Measurements from ENCODE around the gene CDHR5. TPM values are rescaled to one million over a fixed set of nuclear protein-coding genes. Genes with fewer than 3 reads are reported as not detected.

The CDHR5 gene
- total RNA-seq, 3 donors from 2014 or later = 6.2 TPM; not detected in 2

DNA sequence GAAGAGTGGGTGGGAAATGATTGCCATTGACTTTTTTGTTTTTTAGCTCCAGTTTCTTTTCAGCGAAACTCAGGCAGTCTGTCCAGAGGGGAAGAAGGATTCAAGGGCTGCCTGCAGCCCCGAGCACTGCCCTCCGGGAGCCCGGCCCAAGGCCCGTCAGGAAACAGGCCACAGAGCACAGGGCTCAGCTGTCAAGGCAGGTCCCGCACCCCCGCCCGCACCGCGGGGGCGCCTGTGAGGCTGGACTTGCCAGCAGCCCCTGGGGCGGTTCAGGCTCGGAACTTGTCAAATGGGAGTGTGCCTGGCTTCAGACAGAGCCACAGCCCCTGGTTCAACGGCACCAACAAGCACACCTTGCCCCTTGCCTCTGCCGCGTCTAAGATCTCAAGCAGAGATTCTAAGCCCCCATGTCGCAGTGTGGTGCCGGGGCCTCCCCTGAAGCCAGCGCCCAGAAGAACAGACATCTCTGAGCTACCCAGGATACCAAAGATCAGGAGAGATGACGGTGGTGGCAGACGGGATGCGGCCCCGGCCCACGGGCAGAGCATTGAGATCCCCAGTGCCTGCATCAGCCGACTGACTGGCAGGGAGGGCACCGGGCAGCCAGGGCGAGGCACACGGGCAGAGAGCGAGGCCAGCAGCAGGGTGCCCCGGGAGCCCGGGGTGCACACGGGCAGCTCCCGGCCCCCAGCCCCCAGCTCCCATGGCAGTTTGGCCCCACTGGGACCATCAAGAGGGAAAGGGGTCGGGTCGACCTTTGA lies 17.6 kb downstream of the CDHR5 start:
- intact Hi-C loops (cut with DNase I; ENCODE audit: low total_unique reads) = no loop called here
- no peaks in the 10 kb centered on the region for H3K27me3 ChIP-seq
- no peak for DNase-seq (ENCODE audit: low spot score in 2 of 2)
- peak overlapping the region; percentile 74 to 82 for H3K27ac ChIP-seq
- TF ChIP-seq POLR2A (IDR thresholded peaks at IDR 0.05) (no peak), POLR2AphosphoS5 (IDR thresholded peaks at IDR 0.05) (no peak), CTCF (IDR thresholded peaks at IDR 0.05) (no peak)
- H3K36me3 ChIP-seq = peaks cover 11% of the 10 kb centered on the region
- no peak overlapping the region for H3K4me3 ChIP-seq
- H3K9me3 ChIP-seq = no peaks in the 10 kb centered on the region
- H3K4me1 ChIP-seq = no peaks in the 10 kb centered on the region

DNA sequence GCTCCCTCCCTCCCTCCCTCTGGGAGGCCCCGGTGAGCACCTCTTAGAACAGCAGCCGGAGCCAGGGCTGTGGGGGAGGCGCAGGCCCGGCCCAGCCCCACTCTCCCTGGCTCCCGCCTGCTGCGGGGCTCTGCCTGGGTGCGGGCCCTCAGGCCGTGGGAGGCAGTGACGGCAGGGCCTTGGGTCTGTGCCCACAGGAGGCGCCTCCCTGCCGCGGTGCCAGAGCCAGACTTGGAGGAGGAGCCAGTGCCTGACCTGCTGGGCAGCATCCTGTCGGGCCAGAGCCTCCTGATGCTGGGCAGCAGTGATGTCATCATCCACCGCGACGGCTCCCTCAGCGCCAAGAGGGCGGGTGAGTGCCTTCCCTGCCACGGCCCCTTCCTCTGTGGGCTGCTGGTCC lies 18.5 kb downstream of the CDHR5 start:
- intact Hi-C loops (cut with DNase I; ENCODE audit: low total_unique reads) = no loop called here
- DNase-seq (ENCODE audit: low spot score in 2 of 2) = peak; percentile 69 to 80
- TF ChIP-seq CTCF (IDR thresholded peaks at IDR 0.05) (no peak), POLR2A (IDR thresholded peaks at IDR 0.05) (no peak), POLR2AphosphoS5 (IDR thresholded peaks at IDR 0.05) (no peak)
- no peaks in the 10 kb centered on the region for H3K9me3 ChIP-seq
- H3K4me1 ChIP-seq = no peaks in the 10 kb centered on the region
- H3K4me3 ChIP-seq = no peak overlapping the region
- peak overlapping the region; percentile 74 to 82 for H3K27ac ChIP-seq
- H3K27me3 ChIP-seq = no peaks in the 10 kb centered on the region
- peaks cover 11% of the 10 kb centered on the region for H3K36me3 ChIP-seq

DNA sequence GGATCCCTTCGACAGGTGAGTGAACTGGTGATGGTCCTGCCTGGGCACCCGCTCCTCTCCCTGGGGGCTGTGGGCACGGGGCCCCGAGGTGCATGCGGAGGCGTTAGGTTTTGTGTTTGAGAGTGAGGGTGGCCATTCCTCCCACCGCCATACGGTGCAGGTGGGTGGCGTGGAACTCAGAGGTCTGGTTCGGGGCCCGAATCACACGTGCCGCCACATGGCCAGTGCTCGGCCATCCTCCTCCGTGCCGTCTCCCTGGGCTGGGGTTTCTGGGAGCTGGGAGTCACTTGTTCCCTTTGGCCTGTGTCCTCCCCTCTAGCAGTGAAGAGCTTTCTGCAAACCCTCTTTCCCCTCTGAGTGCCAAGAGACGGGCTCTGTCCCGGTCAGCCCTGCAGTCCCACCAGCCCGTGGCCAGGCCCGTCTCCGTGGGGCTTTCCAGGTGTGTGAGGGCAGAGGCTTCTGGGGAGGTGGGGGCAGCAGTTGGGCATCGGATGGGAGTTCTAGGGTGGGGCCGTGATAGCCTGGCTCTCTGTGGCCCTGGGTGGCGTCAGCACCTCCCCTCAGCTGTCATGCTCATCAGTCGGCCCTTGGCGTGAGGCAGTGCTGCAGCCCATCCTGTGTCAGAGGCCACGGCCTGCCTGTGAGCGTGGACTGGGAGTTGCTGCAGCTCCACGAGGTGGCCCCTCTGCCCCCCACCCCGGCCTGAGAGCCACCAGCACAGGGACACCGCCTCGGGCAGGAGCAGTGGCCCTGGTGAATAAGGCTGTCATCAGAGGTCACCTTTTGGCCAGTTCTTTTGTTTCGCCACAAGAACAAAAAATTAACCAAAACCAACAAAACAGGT lies 19.2 kb downstream of the CDHR5 start:
- H3K27ac ChIP-seq = peak overlapping the region; percentile 74 to 82
- intact Hi-C loops (cut with DNase I; ENCODE audit: low total_unique reads) = no loop called here

GRCh38 chr11:603154-603553 lies 21.6 kb downstream of the CDHR5 start:
- no peak for DNase-seq (ENCODE audit: low spot score in 2 of 2)
- Histone ChIP-seq H3K4me3 (no peak overlapping the region), H3K4me1 (no peaks in the 10 kb centered on the region), H3K36me3 (peaks cover 6% of the 10 kb centered on the region), H3K9me3 (no peaks in the 10 kb centered on the region), H3K27ac (no peak overlapping the region), H3K27me3 (no peaks in the 10 kb centered on the region)
- intact Hi-C loops (cut with DNase I; ENCODE audit: low total_unique reads) = no loop called here
- TF ChIP-seq CTCF (IDR thresholded peaks at IDR 0.05) (no peak), POLR2AphosphoS5 (IDR thresholded peaks at IDR 0.05) (no peak), POLR2A (IDR thresholded peaks at IDR 0.05) (no peak)

More for the DNA sequence above, 19.2 kb downstream of the CDHR5 start:
- Histone ChIP-seq H3K4me3 (no peak overlapping the region), H3K27me3 (no peaks in the 10 kb centered on the region), H3K4me1 (no peaks in the 10 kb centered on the region), H3K9me3 (no peaks in the 10 kb centered on the region), H3K36me3 (peaks cover 11% of the 10 kb centered on the region)
- TF ChIP-seq CTCF (IDR thresholded peaks at IDR 0.05) (no peak), POLR2A (IDR thresholded peaks at IDR 0.05) (no peak), POLR2AphosphoS5 (IDR thresholded peaks at IDR 0.05) (no peak)
- DNase-seq (ENCODE audit: low spot score in 2 of 2) = no peak

All from breast epithelium (tissue), 4 donors.